BE2C (cell line): Measurements from ENCODE around the gene MCM5.

Source experiments
- DNase-seq: peaks from one replicate; pipeline ENCODE4 v3.0.0-alpha.2; 2020
- H3K27me3 ChIP-seq: fragments of 250-450 bp; sonication (Bioruptor Pico); 2 replicates; pipeline ENCODE4 v1.5.1; 2020; ENCODE audit warnings: mild to moderate bottlenecking
- H3K36me3 ChIP-seq: fragments of 250-450 bp; sonication (Bioruptor Pico); 2 replicates; pipeline ENCODE4 v1.5.1; 2020; ENCODE audit warnings: mild to moderate bottlenecking
- H3K4me1 ChIP-seq: fragments of 250-450 bp; sonication (Bioruptor Pico); 2 replicates; pipeline ENCODE4 v1.5.1; 2020
- H3K4me3 ChIP-seq: 2 replicates; pipeline ENCODE4 v1.5.1; 2011; ENCODE audit warnings: low read depth, low read length
- H3K9me3 ChIP-seq: fragments of 250-450 bp; sonication (Bioruptor Pico); 2 replicates; pipeline ENCODE4 v1.5.1; 2020
- TF ChIP-seq, protein P1 (sequence below): IDR thresholded peaks from 2 replicates; pipeline ENCODE4 v1.5.1; 2012; ENCODE audit warnings: mild to moderate bottlenecking, low read depth, low read length

Gene MCM5

DNA sequence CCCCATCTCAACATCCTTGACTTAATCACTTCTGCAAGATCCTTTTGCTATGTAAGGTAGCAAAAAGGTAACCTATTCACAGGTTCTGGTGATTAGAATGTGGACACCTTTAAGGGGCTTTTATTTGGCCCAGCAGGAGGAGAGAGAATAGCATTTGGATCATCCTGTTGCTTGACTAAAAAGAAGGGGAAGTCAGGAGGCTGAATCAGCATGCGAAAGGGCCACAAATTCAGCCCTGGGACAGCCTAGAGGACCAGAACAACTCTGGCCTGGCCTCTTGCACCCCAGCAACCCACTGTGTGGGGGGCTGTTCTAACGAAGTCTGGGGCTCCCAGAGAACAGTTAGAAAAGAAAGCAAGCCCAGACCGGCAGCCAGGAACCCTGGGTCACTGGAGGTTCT is 22.2 kb upstream of the MCM5 start:
- H3K27me3 ChIP-seq, result no peaks in the 10 kb centered on the region; the same call in 1 of the 2 replicates
- H3K4me3 ChIP-seq, result no peak overlapping the region
- H3K9me3 ChIP-seq, result no peaks in the 10 kb centered on the region
- peaks cover 6% of the 10 kb centered on the region for H3K4me1 ChIP-seq
- TF ChIP-seq, protein P1, sequence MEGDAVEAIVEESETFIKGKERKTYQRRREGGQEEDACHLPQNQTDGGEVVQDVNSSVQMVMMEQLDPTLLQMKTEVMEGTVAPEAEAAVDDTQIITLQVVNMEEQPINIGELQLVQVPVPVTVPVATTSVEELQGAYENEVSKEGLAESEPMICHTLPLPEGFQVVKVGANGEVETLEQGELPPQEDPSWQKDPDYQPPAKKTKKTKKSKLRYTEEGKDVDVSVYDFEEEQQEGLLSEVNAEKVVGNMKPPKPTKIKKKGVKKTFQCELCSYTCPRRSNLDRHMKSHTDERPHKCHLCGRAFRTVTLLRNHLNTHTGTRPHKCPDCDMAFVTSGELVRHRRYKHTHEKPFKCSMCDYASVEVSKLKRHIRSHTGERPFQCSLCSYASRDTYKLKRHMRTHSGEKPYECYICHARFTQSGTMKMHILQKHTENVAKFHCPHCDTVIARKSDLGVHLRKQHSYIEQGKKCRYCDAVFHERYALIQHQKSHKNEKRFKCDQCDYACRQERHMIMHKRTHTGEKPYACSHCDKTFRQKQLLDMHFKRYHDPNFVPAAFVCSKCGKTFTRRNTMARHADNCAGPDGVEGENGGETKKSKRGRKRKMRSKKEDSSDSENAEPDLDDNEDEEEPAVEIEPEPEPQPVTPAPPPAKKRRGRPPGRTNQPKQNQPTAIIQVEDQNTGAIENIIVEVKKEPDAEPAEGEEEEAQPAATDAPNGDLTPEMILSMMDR, result no peak
- DNase-seq, result no peak
- no peaks in the 10 kb centered on the region for H3K36me3 ChIP-seq

DNA sequence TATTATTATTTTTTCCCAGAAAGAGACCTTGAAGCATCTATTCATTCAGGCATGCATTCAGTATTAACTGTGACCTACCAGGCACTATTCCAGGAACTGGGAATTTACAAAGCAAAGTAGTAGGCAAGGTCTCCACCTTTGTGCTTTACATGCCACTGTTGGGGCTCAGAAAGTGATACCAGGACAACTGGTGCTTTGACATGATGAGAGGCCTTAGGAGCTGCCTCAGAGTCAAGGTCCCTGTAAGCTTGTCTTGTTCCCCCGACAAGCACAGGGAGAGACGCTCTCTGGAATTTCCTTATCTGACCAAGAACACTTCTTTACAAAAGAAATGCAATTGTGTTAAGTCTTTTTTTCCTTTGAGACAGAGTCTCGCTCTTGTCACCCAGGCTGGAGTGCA is 21.3 kb upstream of the MCM5 start:
- Histone ChIP-seq H3K9me3 (no peaks in the 10 kb centered on the region), H3K4me1 (peaks cover 6% of the 10 kb centered on the region), H3K4me3 (no peak overlapping the region), H3K27me3 (no peaks in the 10 kb centered on the region; the same call in 1 of the 2 replicates), H3K36me3 (no peaks in the 10 kb centered on the region)
- no peak for DNase-seq
- TF ChIP-seq, protein P1, result no peak

DNA sequence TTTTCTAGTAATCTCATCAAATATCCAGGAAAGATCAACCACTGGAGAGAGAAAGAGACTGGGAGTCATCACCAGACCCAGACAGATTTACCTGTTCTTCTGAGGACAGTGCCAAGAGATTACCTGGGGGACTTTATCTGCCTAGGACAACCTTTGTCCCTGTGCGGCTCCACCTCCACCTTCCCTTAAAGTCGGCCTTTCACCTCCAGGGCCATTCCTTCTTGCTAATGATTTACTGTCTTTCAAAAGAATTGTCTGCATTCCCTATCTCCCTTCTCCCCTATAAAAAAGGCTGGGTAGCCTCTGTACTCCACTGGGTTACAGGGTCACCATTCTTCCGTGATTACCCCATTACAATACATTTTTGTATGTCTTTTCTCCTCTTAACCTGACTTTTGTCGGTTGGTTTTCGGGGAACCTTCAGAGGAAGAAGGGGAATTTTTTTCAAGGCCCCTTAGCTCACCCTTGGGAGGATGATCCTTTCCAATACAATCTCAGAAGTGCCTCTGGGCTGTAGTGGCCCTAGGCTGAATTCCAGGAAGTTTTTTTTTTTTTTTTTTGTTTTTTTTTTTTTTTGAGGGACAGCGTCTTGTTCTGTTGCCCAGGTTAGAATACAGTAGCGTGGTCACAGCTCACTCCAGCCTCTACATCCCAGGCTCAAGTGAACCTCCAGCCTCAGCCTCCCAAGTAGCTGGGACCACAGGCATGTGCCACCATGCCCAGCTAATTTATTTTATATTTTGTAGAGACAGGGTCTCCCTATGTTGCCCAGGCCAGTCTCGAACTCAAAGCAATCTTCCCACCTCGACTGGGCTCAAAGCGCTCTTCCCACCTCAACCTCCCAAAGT is 20.6 kb upstream of the MCM5 start:
- no peak for DNase-seq
- TF ChIP-seq, protein P1, result no peak
- Histone ChIP-seq H3K4me1 (peaks cover 6% of the 10 kb centered on the region), H3K9me3 (no peaks in the 10 kb centered on the region), H3K4me3 (no peak overlapping the region), H3K36me3 (no peaks in the 10 kb centered on the region), H3K27me3 (no peaks in the 10 kb centered on the region; the same call in 1 of the 2 replicates)

DNA sequence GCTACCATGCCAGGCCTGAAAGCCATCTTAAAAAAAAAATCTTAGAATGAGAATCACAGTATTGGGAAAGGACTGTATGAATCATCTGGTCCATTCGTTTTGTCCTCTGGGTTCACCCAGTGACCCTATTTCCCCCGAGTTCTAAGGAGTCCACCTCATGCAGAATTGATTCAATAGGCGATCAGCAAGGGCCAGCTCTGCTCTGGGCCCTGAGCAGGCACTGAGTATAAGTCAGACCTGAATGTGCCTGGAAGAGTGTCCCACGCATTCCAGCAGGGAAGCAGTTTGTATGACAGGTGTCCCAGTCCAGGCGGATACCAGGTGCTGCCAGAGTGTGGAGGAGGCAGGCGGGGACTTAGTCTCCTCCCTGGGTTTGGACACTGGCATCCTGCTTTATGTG is 19.9 kb upstream of the MCM5 start:
- peaks cover 6% of the 10 kb centered on the region for H3K4me1 ChIP-seq
- TF ChIP-seq, protein P1, result no peak
- no peak overlapping the region for H3K4me3 ChIP-seq
- no peaks in the 10 kb centered on the region; the same call in 1 of the 2 replicates for H3K27me3 ChIP-seq
- no peaks in the 10 kb centered on the region for H3K36me3 ChIP-seq
- DNase-seq, result no peak
- no peaks in the 10 kb centered on the region for H3K9me3 ChIP-seq

DNA sequence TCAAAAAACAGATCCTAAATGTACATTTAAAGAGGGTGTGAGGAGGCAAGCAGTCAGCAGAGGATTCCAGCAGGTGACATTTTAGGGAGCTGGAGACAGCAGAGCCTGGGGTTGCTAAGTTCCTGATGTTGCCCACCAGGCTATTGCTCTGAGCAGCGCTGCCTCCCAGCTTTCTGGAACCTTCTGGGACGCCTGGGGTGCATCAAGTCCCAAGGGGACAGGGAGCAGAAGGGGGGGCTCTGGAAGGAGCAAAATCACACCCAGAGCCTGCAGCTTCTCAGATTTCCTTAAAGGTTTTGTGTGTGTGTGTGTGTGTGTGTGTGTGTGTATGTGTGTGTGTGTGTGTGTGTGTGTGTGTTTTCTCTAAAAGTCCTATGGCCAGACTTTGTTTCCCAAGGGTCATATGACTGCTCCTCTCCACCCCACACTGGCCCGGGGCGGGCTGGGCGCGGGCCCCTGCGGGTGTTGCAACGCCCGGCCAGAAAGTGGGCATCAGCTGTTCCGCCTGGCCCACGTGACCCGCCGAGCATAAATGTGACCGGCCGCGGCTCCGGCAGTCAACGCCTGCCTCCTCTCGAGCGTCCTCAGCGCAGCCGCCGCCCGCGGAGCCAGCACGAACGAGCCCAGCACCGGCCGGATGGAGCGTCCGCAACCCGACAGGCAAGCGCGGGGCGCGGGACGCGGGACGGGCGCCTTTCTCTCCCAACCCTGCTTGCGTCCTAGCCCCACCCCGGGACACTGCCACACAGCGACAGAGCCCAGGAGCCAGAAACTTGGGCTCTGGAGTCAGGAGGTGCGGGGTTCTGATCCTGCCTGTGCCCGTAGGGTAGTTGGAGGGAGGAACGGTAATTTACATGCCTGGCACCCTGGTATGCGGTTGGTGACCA is 19.2 kb upstream of the MCM5 start, which contains the start of gene HMOX1:
Gene HMOX1, plus strand, starts transcription at position 560 of the 887 bp plus-strand sequence. Its CDS starts 78 bp downstream, at position 638.
- Histone ChIP-seq H3K4me1 (peaks cover 6% of the 10 kb centered on the region), H3K27me3 (no peaks in the 10 kb centered on the region; the same call in 1 of the 2 replicates), H3K36me3 (no peaks in the 10 kb centered on the region), H3K4me3 (peak within 1 kb of the TSS; percentile 66), H3K9me3 (no peaks in the 10 kb centered on the region)
- DNase-seq, result peak; percentile 88
- TF ChIP-seq, protein P1, result peak; percentile 15; the same call in 1 of the 2 replicates
